Coronary artery (tissue), 2 donors: ENCODE measurements around the gene SOS2.

ENCODE experiments used
- DNase-seq: peaks from one replicate; pipeline ENCODE4 v3.0.0-alpha.2; 2017; ENCODE audit warnings: low spot score
- H3K27ac ChIP-seq, 2 donors: fragments of 200-600 bp; sonication (generic); one replicate each; pipeline ENCODE4 v1.5.1; 2016 to 2019
- H3K4me3 ChIP-seq: fragments of 200-600 bp; sonication (generic); 2 replicates; pipeline ENCODE4 v1.5.1; 2016; ENCODE audit warnings: mild to moderate bottlenecking, moderate library complexity
- CTCF ChIP-seq: fragments of 200-600 bp; sonication (generic); IDR thresholded peaks from one replicate; pipeline ENCODE4 v1.5.1; 2019; ENCODE audit warnings: antibody characterized with exemption

SOS2 gene

GRCh38 chr14:50095895-50096294 lies 135.5 kb downstream of the SOS2 start:
- no peak for TF ChIP-seq CTCF
- DNase-seq = no peak
- Histone ChIP-seq H3K4me3 (no peak overlapping the region), H3K27ac (no peak overlapping the region)

- TF ChIP-seq CTCF = no peak
- DNase-seq = no peak
- Histone ChIP-seq H3K27ac (no peak overlapping the region), H3K4me3 (no peak overlapping the region)
Observed at GRCh38 chr14:50094056-50094755, 137.2 kb downstream of the SOS2 start.

- Histone ChIP-seq H3K4me3 (no peak overlapping the region), H3K27ac (no peak overlapping the region)
- TF ChIP-seq CTCF = no peak
- DNase-seq = no peak
Observed at GRCh38 chr14:50093496-50093895, 137.9 kb downstream of the SOS2 start.

GRCh38 chr14:50092006-50092555 lies 139.3 kb downstream of the SOS2 start:
- TF ChIP-seq CTCF = no peak
- H3K27ac ChIP-seq = no peak overlapping the region
- no peak for DNase-seq

GRCh38 chr14:50091240-50091913 lies 140.0 kb downstream of the SOS2 start:
- H3K4me3 ChIP-seq = no peak overlapping the region
- H3K27ac ChIP-seq = no peak overlapping the region
- DNase-seq = no peak
- no peak for TF ChIP-seq CTCF

More at GRCh38 chr14:50092006-50092555, 139.3 kb downstream of the SOS2 start:
- no peak overlapping the region for H3K4me3 ChIP-seq

- H3K4me3 ChIP-seq = no peak overlapping the region
- H3K27ac ChIP-seq = no peak overlapping the region
- DNase-seq = no peak
- TF ChIP-seq CTCF = no peak
Observed at GRCh38 chr14:50089208-50089607, 142.2 kb downstream of the SOS2 start.

GRCh38 chr14:50088731-50089130 lies 142.6 kb downstream of the SOS2 start:
- no peak for DNase-seq
- Histone ChIP-seq H3K27ac (no peak overlapping the region), H3K4me3 (no peak overlapping the region)
- TF ChIP-seq CTCF = no peak
